H9 (cell line): ENCODE data around the gene TSFM. TPM values are rescaled to one million over a fixed set of nuclear protein-coding genes. Genes with fewer than 3 reads are reported as not detected.

Source experiments
- DNase-seq: peaks from one replicate; pipeline ENCODE4 v3.0.0-alpha.2; 2017
- H2AFZ ChIP-seq: one replicate; pipeline ENCODE4 v1.6.1; 2013; ENCODE audit warnings: mild to moderate bottlenecking, low read length, control low read depth, moderate library complexity
- H2AK5ac ChIP-seq: 2 replicates; pipeline ENCODE4 v1.6.1; 2013; ENCODE audit warnings: low read length, control low read depth, mixed read lengths; ENCODE audit not compliant: insufficient read length
- H2BK120ac ChIP-seq: one replicate; pipeline ENCODE4 v1.6.1; 2013; ENCODE audit warnings: low read depth, mild to moderate bottlenecking, low read length, control low read depth, inconsistent platforms; ENCODE audit not compliant: poor library complexity, severe bottlenecking
- H2BK12ac ChIP-seq: 2 replicates; pipeline ENCODE4 v1.6.1; 2013; ENCODE audit warnings: low read length, control low read depth, mixed read lengths, low read depth; ENCODE audit not compliant: insufficient read length
- H2BK15ac ChIP-seq: 2 replicates; pipeline ENCODE4 v1.6.1; 2013; ENCODE audit warnings: low read depth, low read length, control low read depth
- H2BK20ac ChIP-seq: one replicate; pipeline ENCODE4 v1.6.1; 2013; ENCODE audit warnings: low read depth, mild to moderate bottlenecking, low read length, control low read depth, inconsistent platforms; ENCODE audit not compliant: poor library complexity, severe bottlenecking
- H2BK5ac ChIP-seq: 2 replicates; pipeline ENCODE4 v1.6.1; 2013; ENCODE audit warnings: low read length, control low read depth, mixed read lengths; ENCODE audit not compliant: insufficient read length
- H3K14ac ChIP-seq: 2 replicates; pipeline ENCODE4 v1.6.1; 2013; ENCODE audit warnings: low read length, control low read depth; ENCODE audit not compliant: insufficient read depth
- H3K18ac ChIP-seq: 2 replicates; pipeline ENCODE4 v1.6.1; 2013; ENCODE audit warnings: low read depth, mild to moderate bottlenecking, mixed read lengths, low read length, control low read depth; ENCODE audit not compliant: insufficient read length
- H3K23ac ChIP-seq: 2 replicates; pipeline ENCODE4 v1.6.1; 2013; ENCODE audit warnings: low read length, control low read depth, mixed read lengths, low read depth; ENCODE audit not compliant: insufficient read length
- H3K23me2 ChIP-seq: 2 replicates; pipeline ENCODE4 v1.6.1; 2013; ENCODE audit warnings: low read depth, mild to moderate bottlenecking, mixed read lengths, low read length, control low read depth; ENCODE audit not compliant: insufficient read length, poor library complexity, severe bottlenecking
- H3K27ac ChIP-seq: 2 replicates; pipeline ENCODE4 v1.5.1; 2013; ENCODE audit warnings: low read length, control low read depth, mixed read lengths, low read depth; ENCODE audit not compliant: insufficient read length
- H3K27me3 ChIP-seq: 2 replicates; pipeline ENCODE4 v1.6.1; 2013; ENCODE audit warnings: low read length, control low read depth, inconsistent platforms; ENCODE audit not compliant: insufficient read depth
- H3K4ac ChIP-seq: 2 replicates; pipeline ENCODE4 v1.6.1; 2013; ENCODE audit warnings: low read depth, mild to moderate bottlenecking, control low read depth, inconsistent platforms, low read length, moderate library complexity
- H3K4me1 ChIP-seq: 2 replicates; pipeline ENCODE4 v1.6.1; 2013; ENCODE audit warnings: low read length, control low read depth, inconsistent platforms; ENCODE audit not compliant: insufficient read depth
- H3K4me2 ChIP-seq: 2 replicates; pipeline ENCODE4 v1.6.1; 2013; ENCODE audit warnings: low read length, control low read depth, mixed read lengths; ENCODE audit not compliant: insufficient read length, insufficient read depth
- H3K56ac ChIP-seq: 2 replicates; pipeline ENCODE4 v1.6.1; 2013; ENCODE audit warnings: low read depth, mild to moderate bottlenecking, mixed read lengths, low read length, control low read depth; ENCODE audit not compliant: insufficient read length
- H3K79me1 ChIP-seq: 2 replicates; pipeline ENCODE4 v1.6.1; 2013; ENCODE audit warnings: low read depth, mild to moderate bottlenecking, moderate library complexity, low read length, control low read depth, inconsistent platforms; ENCODE audit not compliant: insufficient read depth, poor library complexity, severe bottlenecking
- H3K79me2 ChIP-seq: 2 replicates; pipeline ENCODE4 v1.6.1; 2013; ENCODE audit warnings: low read length, control low read depth, inconsistent platforms; ENCODE audit not compliant: insufficient read depth
- H3K9ac ChIP-seq: 2 replicates; pipeline ENCODE4 v1.6.1; 2013; ENCODE audit warnings: low read length, control low read depth, mixed read lengths; ENCODE audit not compliant: insufficient read length; ENCODE audit errors: extremely low read depth
- H3K9me3 ChIP-seq: one replicate; pipeline ENCODE4 v1.6.1; 2013; ENCODE audit warnings: low read depth, low read length, inconsistent platforms; ENCODE audit not compliant: control insufficient read depth
- H3T11ph ChIP-seq: one replicate; pipeline ENCODE4 v1.6.1; 2013; ENCODE audit warnings: mild to moderate bottlenecking, low read length, control low read depth, inconsistent platforms
- H4K20me1 ChIP-seq: one replicate; pipeline ENCODE4 v1.6.1; 2013; ENCODE audit not compliant: control insufficient read depth, insufficient read length, insufficient read depth
- H4K5ac ChIP-seq: 2 replicates; pipeline ENCODE4 v1.6.1; 2013; ENCODE audit warnings: low read depth, mild to moderate bottlenecking, mixed read lengths, low read length, control low read depth; ENCODE audit not compliant: insufficient read length
- H4K8ac ChIP-seq: replicated peaks from 2 replicates; pipeline ENCODE4 v1.6.1; 2013; ENCODE audit warnings: low read length, control low read depth, mixed read lengths, low read depth; ENCODE audit not compliant: insufficient read length
- H4K91ac ChIP-seq: 2 replicates; pipeline ENCODE4 v1.6.1; 2013; ENCODE audit warnings: low read depth, mild to moderate bottlenecking, moderate library complexity, mixed read lengths, low read length, control low read depth; ENCODE audit not compliant: insufficient read length
- H3K27ac Mint-ChIP-seq, 3 experiments: 2 replicates in 2 of 3; 3 replicates in 1 of 3; pipeline ENCODE4 v1.8.0; 2020 to 2021; ENCODE audit warnings: mixed read lengths in 3 of 3, mild to moderate bottlenecking in 1 of 3, moderate library complexity in 1 of 3
- H3K27me3 Mint-ChIP-seq: 2 replicates; pipeline ENCODE4 v1.8.0; 2021; ENCODE audit warnings: low read depth, mild to moderate bottlenecking, moderate library complexity, mixed read lengths
- H3K36me3 Mint-ChIP-seq, 3 experiments: 2 replicates in 2 of 3; 3 replicates in 1 of 3; pipeline ENCODE4 v1.8.0; 2020 to 2021; ENCODE audit warnings: low read depth in 3 of 3, mixed read lengths in 3 of 3; ENCODE audit not compliant: insufficient read depth in 1 of 3
- H3K4me1 Mint-ChIP-seq, 2 experiments: 2 replicates each; pipeline ENCODE4 v1.8.0; 2020; ENCODE audit warnings: mixed read lengths in 2 of 2
- H3K4me3 Mint-ChIP-seq, 2 experiments: 2 replicates in 1 of 2; 3 replicates in 1 of 2; pipeline ENCODE4 v1.8.0; 2020 to 2021; ENCODE audit warnings: mild to moderate bottlenecking in 2 of 2, mixed read lengths in 2 of 2, moderate library complexity in 1 of 2
- H3K9me3 Mint-ChIP-seq, 2 experiments: 2 replicates in 1 of 2; 3 replicates in 1 of 2; pipeline ENCODE4 v1.8.0; 2020; ENCODE audit warnings: mild to moderate bottlenecking in 2 of 2, mixed read lengths in 2 of 2, moderate library complexity in 1 of 2
- WGBS: extraction: QIAGEN DNeasy Blood & Tissue Kit; methylation state at CpG from one replicate; pipeline ENCODE4 v1.1.7; 2013; ENCODE audit warnings: missing lambda C conversion rate, low lambda C conversion rate, mixed read lengths; ENCODE audit not compliant: insufficient read length; ENCODE audit errors: extremely low coverage; 5-methylcytosine and 5-hydroxymethylcytosine counted together
- total RNA-seq: library from RNA; stranded (reverse); gene quantifications from 2 replicates; pipeline ENCODE4 v1.2.1, GENCODE V29; 2021
- TF ChIP-seq, protein P1 (sequence below): fragments of 200-600 bp; sonication (generic); conservative IDR thresholded peaks from 3 replicates; pipeline ENCODE4 v1.8.0; 2021; ENCODE audit warnings: antibody characterized with exemption, mild to moderate bottlenecking

The TSFM gene
- total RNA-seq, 1 experiment from 2014 or later = 50.2 TPM

GRCh38 chr12:57763881-57764661 lies 18.5 kb upstream of the TSFM start:
- H3K27me3 Mint-ChIP-seq = peaks cover 48% of the 10 kb centered on the region
- Histone ChIP-seq H2BK120ac (no peak overlapping the region), H3K4ac (no peak overlapping the region), H3K14ac (no peak overlapping the region), H3K23me2 (peaks cover 25% of the 10 kb centered on the region), H2BK5ac (no peak overlapping the region), H3K9ac (no peak overlapping the region), H3K4me1 (peaks cover 3% of the 10 kb centered on the region; the same call in 1 of the 2 replicates), H2AK5ac (no peak overlapping the region), H3K27me3 (peaks cover 31% of the 10 kb centered on the region; the same call in 1 of the 2 replicates), H3T11ph (no peak overlapping the region), H3K4me2 (peak overlapping the region; percentile 80), H3K23ac (no peak overlapping the region), H3K9me3 (no peaks in the 10 kb centered on the region), H3K79me1 (no peaks in the 10 kb centered on the region), H2AFZ (no peak overlapping the region), H4K20me1 (no peaks in the 10 kb centered on the region), H2BK20ac (no peak overlapping the region), H3K27ac (no peak overlapping the region), H4K5ac (no peak overlapping the region), H4K8ac (no peak overlapping the region), H4K91ac (no peak overlapping the region), H2BK15ac (no peak overlapping the region), H2BK12ac (no peak overlapping the region), H3K79me2 (no peaks in the 10 kb centered on the region), H3K18ac (no peak overlapping the region), H3K56ac (no peak overlapping the region)
- no peak overlapping the region for H3K27ac Mint-ChIP-seq
- DNase-seq = no peak
- H3K4me3 Mint-ChIP-seq = peak overlapping the region; percentile 57 to 75; a peak in 4 of 5 replicates
- no peaks in the 10 kb centered on the region for H3K9me3 Mint-ChIP-seq
- no CpG with 5 or more reads among the region's 6 CpGs for WGBS
- TF ChIP-seq, protein P1, sequence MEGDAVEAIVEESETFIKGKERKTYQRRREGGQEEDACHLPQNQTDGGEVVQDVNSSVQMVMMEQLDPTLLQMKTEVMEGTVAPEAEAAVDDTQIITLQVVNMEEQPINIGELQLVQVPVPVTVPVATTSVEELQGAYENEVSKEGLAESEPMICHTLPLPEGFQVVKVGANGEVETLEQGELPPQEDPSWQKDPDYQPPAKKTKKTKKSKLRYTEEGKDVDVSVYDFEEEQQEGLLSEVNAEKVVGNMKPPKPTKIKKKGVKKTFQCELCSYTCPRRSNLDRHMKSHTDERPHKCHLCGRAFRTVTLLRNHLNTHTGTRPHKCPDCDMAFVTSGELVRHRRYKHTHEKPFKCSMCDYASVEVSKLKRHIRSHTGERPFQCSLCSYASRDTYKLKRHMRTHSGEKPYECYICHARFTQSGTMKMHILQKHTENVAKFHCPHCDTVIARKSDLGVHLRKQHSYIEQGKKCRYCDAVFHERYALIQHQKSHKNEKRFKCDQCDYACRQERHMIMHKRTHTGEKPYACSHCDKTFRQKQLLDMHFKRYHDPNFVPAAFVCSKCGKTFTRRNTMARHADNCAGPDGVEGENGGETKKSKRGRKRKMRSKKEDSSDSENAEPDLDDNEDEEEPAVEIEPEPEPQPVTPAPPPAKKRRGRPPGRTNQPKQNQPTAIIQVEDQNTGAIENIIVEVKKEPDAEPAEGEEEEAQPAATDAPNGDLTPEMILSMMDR = no peak
- peaks cover 27 to 40% of the 10 kb centered on the region in 2 experiments for H3K4me1 Mint-ChIP-seq
- H3K36me3 Mint-ChIP-seq = peaks cover 5 to 18% (median 10%) of the 10 kb centered on the region in 3 experiments; a peak in 6 of 7 replicates
